Right lobe of liver (tissue), 4 donors: ENCODE measurements around the gene RECK.

Experiments used
- CTCF ChIP-seq, 4 donors: fragments of 200-600 bp in 3 of 4; fragments of 450-650 bp in 1 of 4; IDR thresholded peaks; one replicate each; pipeline versions ENCODE4 v1.5.1 to v1.8.0; 2016 to 2022; ENCODE audit warnings: antibody characterized with exemption in 4 of 4, mild to moderate bottlenecking in 2 of 4
- POLR2A ChIP-seq: fragments of 450-650 bp; IDR thresholded peaks from one replicate; pipeline ENCODE4 v1.6.1; 2017; ENCODE audit warnings: antibody characterized with exemption, mild to moderate bottlenecking
- donor health status: DM: no; HTN: no; CAD: no.
- donor health status: DM: no; HTN: no; CAD: no.
- donor health status: DM: no; HTN: yes; CAD: no.

GRCh38 chr9:36145970-36146369, 109.3 kb downstream of the RECK start:
- TF ChIP-seq CTCF (IDR thresholded peaks at IDR 0.05) (no peak), POLR2A (no peak)
